NCI-H2196 treated with DMSO at 0.1 percent for 48 hours (cell line): ENCODE results near the gene FCHSD2.
"Not testable (repeated sequence)": the region's sequence is repeated elsewhere in the genome, so short reads cannot be mapped to it uniquely, and the experiment has no call there.

Source experiments
- DNase-seq: peaks from one replicate; lab custom pipeline; 2025; ENCODE audit not compliant: unreplicated experiment; lab: John Stamatoyannopoulos, UW

FCHSD2 gene

GRCh38 chr11:72940417-72940816 is 201.7 kb downstream of the FCHSD2 start:
- DNase-seq, result no peak

GRCh38 chr11:72939031-72939430 is 203.1 kb downstream of the FCHSD2 start:
- no peak for DNase-seq

GRCh38 chr11:72937439-72937838 is 204.7 kb downstream of the FCHSD2 start:
- DNase-seq, result no peak

GRCh38 chr11:72935700-72936099 is 206.4 kb downstream of the FCHSD2 start:
- no peak for DNase-seq

GRCh38 chr11:72932132-72932570 is 210.0 kb downstream of the FCHSD2 start:
- no peak for DNase-seq

- no peak for DNase-seq
Observed at GRCh38 chr11:72930008-72930407, 212.1 kb downstream of the FCHSD2 start.

GRCh38 chr11:72929256-72929655 is 212.9 kb downstream of the FCHSD2 start:
- no peak for DNase-seq

GRCh38 chr11:72927380-72927779 is 214.7 kb downstream of the FCHSD2 start:
- no peak for DNase-seq

- no peak for DNase-seq
Observed at GRCh38 chr11:72926076-72926475, 216.0 kb downstream of the FCHSD2 start.

GRCh38 chr11:72925656-72926055 is 216.5 kb downstream of the FCHSD2 start:
- no peak for DNase-seq

GRCh38 chr11:72924568-72925190 is 217.4 kb downstream of the FCHSD2 start:
- no peak for DNase-seq

GRCh38 chr11:72921028-72921716 is 220.9 kb downstream of the FCHSD2 start:
- no peak for DNase-seq

GRCh38 chr11:72920001-72920400 is 222.1 kb downstream of the FCHSD2 start:
- DNase-seq, result no peak

- DNase-seq, result no peak
Observed at GRCh38 chr11:72918851-72919250, 223.3 kb downstream of the FCHSD2 start.

GRCh38 chr11:72912253-72912652 is 229.9 kb downstream of the FCHSD2 start:
- DNase-seq, result no peak

GRCh38 chr11:72909558-72910388 is 232.3 kb downstream of the FCHSD2 start:
- not testable (repeated sequence) for DNase-seq

- no peak for DNase-seq
Observed at GRCh38 chr11:72908032-72908676, 234.0 kb downstream of the FCHSD2 start.

GRCh38 chr11:72904016-72904415 is 238.1 kb downstream of the FCHSD2 start:
- no peak for DNase-seq

- no peak for DNase-seq
Observed at GRCh38 chr11:72901374-72901773, 240.7 kb downstream of the FCHSD2 start.

- DNase-seq, result no peak
Observed at GRCh38 chr11:72900013-72900412, 242.1 kb downstream of the FCHSD2 start.

- DNase-seq, result no peak
Observed at GRCh38 chr11:72899238-72899637, 242.9 kb downstream of the FCHSD2 start.
